IMR-90 (cell line): ENCODE results near the gene NRSN1.

Source experiments
- BHLHE40 ChIP-seq: fragments of 150-350 bp; IDR thresholded peaks from 2 replicates; pipeline ENCODE4 v1.6.1; 2016; ENCODE audit warnings: mild to moderate bottlenecking, low read depth, low read length
- CEBPB ChIP-seq: IDR thresholded peaks from 2 replicates; pipeline ENCODE4 v1.6.1; 2012; ENCODE audit warnings: low read depth, low read length, improper control_type of control experiment
- CHD1 ChIP-seq: IDR thresholded peaks from 2 replicates; pipeline ENCODE4 v1.6.1; 2012; ENCODE audit warnings: low read depth, low read length, improper control_type of control experiment
- CTCF ChIP-seq: conservative IDR thresholded peaks from 2 replicates; pipeline ENCODE4 v1.5.1; 2012; ENCODE audit warnings: mild to moderate bottlenecking, low read depth, low read length, improper control_type of control experiment
- ELK1 ChIP-seq: fragments of 150-350 bp; IDR thresholded peaks from 2 replicates; pipeline ENCODE4 v1.6.1; 2016; ENCODE audit warnings: low read depth, mild to moderate bottlenecking, low read length, moderate library complexity, borderline replicate concordance
- MAZ ChIP-seq: IDR thresholded peaks from 2 replicates; pipeline ENCODE4 v1.6.1; 2012; ENCODE audit warnings: low read depth, mild to moderate bottlenecking, low read length, improper control_type of control experiment, moderate library complexity, borderline replicate concordance
- MXI1 ChIP-seq: IDR thresholded peaks from 2 replicates; pipeline ENCODE4 v1.6.1; 2012; ENCODE audit warnings: low read depth, mild to moderate bottlenecking, low read length, moderate library complexity, borderline replicate concordance
- POLR2A ChIP-seq: IDR thresholded peaks from 2 replicates; pipeline ENCODE4 v1.6.1; 2012; ENCODE audit warnings: mild to moderate bottlenecking, low read depth, low read length
- RAD21 ChIP-seq: IDR thresholded peaks from 2 replicates; pipeline ENCODE4 v1.6.1; 2012; ENCODE audit warnings: low read length, improper control_type of control experiment
- RCOR1 ChIP-seq: IDR thresholded peaks from 2 replicates; pipeline ENCODE4 v1.6.1; 2012; ENCODE audit warnings: mild to moderate bottlenecking, low read length, improper control_type of control experiment; ENCODE audit not compliant: insufficient replicate concordance
- RFX5 ChIP-seq: IDR thresholded peaks from 2 replicates; pipeline ENCODE4 v1.8.0; 2012; ENCODE audit warnings: low read depth, mild to moderate bottlenecking, low read length, moderate library complexity
- USF2 ChIP-seq: fragments of 150-350 bp; IDR thresholded peaks from 2 replicates; pipeline ENCODE4 v1.6.1; 2017; ENCODE audit warnings: mild to moderate bottlenecking, antibody characterized with exemption, low read length, low read depth

GRCh38 chr6:24113891-24114290 lies 12.1 kb upstream of the NRSN1 start:
- TF ChIP-seq CEBPB (no peak), CTCF (no peak), POLR2A (no peak), ELK1 (no peak), RFX5 (no peak), MAZ (no peak), BHLHE40 (no peak), USF2 (no peak), RAD21 (no peak), RCOR1 (no peak), MXI1 (no peak), CHD1 (no peak)
